Right ventricle myocardium inferior (tissue), 1 donor: ENCODE data around the gene BMPER. TPM values are rescaled to one million over a fixed set of nuclear protein-coding genes. Genes with fewer than 3 reads are reported as not detected.
A peak's percentile ranks its signal among the peaks of the same experiment; 100 is the strongest.

ENCODE experiments used
- ATAC-seq: fragments of 200-7000 bp; cut with Tn5 transposase; one replicate; pipeline ENCODE4 v1.9.1; 2020; ENCODE audit warnings: mild to moderate bottlenecking, moderate library complexity
- DNase-seq: peaks from one replicate; pipeline ENCODE4 v3.0.0; 2021; ENCODE audit errors: missing footprints
- intact Hi-C: fragments of 100-400 bp; cut with DNase I; formaldehyde crosslinking; loops from one replicate; pipeline ENCODE4 v1.11.0; 2022
- total RNA-seq: library from RNA; stranded (reverse); fragmentation: NEBNext Ultra II Directional; extraction: Animal tissue kit (Norgen Biotek cat#: 25700); gene quantifications from one replicate; pipeline ENCODE4 v1.2.1, GENCODE V29; 2021
- donor health status: DM: no; HTN: yes; CAD: no; lungs with severe emphysema.

BMPER gene
- total RNA-seq, 1 donor from 2014 or later, result 2.5 TPM

GRCh38 chr7:33886149-33886623 lies 19.2 kb upstream of the BMPER start:
- ATAC-seq, result no peak
- intact Hi-C loops, result no loop called here
- DNase-seq, result no peak

DNA sequence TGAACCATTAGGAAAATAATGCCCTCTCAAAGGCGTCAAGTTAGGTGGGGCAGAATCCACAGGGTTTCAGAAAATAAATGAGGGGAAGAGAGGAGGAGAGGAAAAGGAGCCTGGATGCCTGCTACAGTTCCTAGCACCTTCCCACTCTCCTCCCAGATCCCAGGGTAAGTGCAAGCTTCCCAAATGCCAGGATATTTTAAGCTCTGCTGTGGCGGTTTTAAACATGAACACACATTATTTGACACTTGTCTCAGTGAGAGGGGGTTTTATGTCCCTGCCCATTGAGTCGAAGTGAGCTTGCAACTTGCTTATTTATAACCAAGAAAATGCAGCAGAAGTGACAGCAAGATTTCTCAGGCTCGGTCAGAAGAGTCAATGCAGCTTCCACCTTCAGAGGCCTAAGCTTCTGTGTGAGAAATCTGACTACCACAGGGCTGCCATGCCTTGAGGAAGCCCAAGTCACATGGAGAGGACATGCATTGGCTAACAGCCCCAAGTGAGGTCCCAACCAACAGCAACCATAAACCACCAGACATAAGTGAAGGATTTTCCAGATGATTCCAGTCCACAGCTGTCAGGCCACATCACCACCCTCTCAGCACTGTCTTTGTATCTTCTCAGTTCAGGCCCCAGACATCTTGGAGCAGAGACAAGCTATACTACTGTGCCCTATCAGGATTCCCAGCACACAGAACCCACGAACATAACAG lies 17.9 kb upstream of the BMPER start:
- intact Hi-C loops, result no loop called here
- ATAC-seq (no peak), DNase-seq (no peak)

GRCh38 chr7:33888166-33888565 lies 17.2 kb upstream of the BMPER start:
- ATAC-seq (no peak), DNase-seq (no peak)
- intact Hi-C loops, result no loop called here

DNA sequence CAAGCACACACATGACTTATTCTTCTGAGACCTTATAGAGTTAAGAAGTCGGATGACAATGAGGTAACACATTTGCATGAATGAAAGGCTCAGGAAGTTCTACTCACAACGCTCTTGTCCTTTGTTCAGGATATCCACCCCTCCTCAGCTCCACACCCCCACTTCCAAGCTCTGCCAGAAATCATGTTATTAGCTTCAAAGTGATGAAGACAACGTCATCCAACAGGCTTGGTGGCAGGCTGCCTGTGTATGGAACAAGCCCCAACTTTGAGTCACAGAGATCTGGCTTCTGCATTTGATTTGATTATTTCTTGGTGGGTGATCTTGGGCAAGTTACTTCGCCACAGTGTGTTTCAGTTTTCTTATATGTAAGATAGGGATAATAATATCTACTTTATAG lies 12.4 kb upstream of the BMPER start:
- intact Hi-C loops, result loop anchor here (2.0 kb wide), 1 partner anchor 434 kb away; no protein-coding TSS in a partner anchor
- peak; percentile 58 for ATAC-seq

GRCh38 chr7:33893377-33893776 lies 12.0 kb upstream of the BMPER start:
- ATAC-seq (no peak), DNase-seq (no peak)
- intact Hi-C loops, result loop anchor here (2.0 kb wide), 1 partner anchor 435 kb away; no protein-coding TSS in a partner anchor

More for the DNA sequence above, 12.4 kb upstream of the BMPER start:
- DNase-seq, result no peak

DNA sequence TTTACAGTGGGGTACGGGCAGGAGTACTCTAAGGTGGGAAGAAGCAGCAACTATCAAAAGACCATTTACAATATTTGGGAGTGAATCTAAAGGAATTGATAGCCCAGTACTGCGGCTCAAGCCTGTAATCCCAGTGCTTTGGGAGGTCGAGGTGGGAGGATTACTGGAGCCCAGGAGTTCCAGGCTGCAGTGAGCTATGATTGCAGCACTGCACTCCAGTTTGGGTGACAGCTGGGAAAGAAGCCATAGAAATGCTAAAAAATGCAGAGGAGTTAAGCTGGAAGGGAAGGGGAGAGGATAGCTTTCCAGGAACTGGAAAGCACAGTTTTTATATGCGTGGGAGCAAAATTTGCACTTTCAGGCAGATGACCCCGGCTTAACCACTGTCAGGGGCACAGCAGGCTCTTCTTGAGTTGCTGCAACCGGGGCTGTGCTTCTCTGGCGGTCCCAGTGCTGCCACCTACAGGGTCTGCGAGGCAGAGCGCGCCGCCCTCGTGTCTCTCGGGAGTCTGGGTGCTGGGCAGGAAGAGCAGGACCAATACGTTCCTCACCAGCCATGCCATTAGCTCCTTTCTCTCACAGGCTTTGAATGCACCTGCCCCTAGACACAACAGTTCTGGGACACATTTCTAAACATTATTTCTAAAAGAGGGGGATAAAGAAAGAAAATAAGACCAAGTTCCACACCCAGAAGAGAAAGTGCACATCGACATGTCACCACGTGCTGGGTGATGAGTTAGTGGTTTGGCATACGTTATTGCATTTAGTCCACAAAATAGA lies 10.1 kb upstream of the BMPER start:
- ATAC-seq, result peak; percentile 90
- peak; percentile 90 for DNase-seq
- intact Hi-C loops, result loop anchor here (2.0 kb wide), 2 partner anchors 138 to 176 kb away; no protein-coding TSS in a partner anchor

DNA sequence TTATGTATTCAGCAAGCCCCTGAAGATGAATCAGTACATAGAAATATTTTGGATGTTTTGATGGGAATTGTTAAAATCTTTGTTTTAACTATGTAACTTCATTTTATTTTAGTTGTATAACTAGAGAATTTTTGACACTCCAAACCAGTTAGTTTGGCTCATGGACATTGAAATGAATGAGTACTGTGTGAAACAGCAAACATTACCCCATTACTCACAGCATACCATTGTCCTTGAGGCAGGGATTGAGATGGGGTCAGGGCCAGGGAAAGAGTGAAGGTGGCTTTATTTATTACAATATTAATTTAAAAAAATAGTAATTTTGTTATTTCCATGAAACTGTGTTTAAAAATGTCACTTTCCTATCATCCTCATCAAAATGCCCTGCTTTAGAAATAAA lies 4.8 kb upstream of the BMPER start:
- intact Hi-C loops, result no loop called here
- ATAC-seq (no peak), DNase-seq (no peak)

DNA sequence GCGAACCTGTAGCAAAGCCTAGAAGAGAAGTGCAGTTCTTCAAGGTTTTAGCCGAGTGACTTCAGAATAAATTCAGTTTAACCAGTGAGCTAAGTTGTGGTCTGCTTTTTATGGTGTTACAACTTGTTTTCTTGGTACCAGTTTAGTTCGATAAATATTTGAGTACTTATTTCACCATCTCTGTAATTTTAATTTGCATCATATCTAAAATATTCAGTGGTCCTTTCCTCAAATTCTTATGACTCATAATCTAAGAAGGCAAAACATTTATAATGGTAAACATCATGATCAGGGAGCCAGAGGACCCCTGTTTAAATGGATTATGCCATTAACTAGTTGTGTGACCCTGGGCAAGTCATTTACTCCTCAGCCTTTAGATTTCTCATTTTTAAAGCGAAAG lies 4.1 kb upstream of the BMPER start:
- intact Hi-C loops, result no loop called here
- no peak for DNase-seq
- no peak for ATAC-seq

DNA sequence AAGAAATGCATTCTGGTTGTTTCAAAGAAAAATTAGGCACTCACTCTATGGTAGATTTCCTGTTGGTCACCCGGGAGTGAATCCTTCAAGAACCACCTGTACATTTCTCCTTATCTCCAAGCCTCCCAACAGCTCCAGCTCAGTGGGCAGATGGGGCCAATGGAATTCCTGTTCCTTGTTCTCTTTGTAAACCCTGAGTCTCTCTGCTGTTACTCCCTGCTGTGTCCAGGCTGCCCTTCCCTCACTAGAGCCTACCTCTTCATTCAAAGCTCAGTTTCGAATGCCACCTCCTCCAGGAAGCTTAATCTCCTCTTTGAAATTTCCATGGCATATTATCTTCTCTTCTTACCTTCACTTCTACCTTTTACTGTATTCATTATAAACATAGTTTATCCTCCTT lies 3.5 kb upstream of the BMPER start:
- DNase-seq, result no peak
- intact Hi-C loops, result no loop called here

DNA sequence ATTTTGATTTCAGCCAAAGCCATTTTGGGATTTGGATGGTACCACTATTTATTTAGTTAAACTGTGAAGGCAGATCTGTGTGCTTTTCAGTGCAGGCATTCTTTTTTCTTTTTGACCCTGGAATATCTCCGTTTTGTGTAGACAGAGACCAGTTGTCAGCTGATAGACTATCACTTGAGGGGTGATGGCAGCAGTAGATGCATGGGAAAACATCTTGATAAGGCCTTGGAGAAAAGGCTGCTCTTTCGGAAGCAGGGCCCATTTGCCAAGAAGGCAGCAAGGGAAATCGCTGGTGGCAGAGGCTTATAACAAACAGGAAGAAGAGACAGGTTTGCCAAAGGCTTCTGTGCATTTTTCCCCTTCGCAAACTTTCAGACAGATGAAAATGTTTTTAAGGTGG lies 2.6 kb upstream of the BMPER start:
- ATAC-seq (no peak), DNase-seq (no peak)
- intact Hi-C loops, result no loop called here

More for the DNA sequence above, 3.5 kb upstream of the BMPER start:
- ATAC-seq, result no peak

DNA sequence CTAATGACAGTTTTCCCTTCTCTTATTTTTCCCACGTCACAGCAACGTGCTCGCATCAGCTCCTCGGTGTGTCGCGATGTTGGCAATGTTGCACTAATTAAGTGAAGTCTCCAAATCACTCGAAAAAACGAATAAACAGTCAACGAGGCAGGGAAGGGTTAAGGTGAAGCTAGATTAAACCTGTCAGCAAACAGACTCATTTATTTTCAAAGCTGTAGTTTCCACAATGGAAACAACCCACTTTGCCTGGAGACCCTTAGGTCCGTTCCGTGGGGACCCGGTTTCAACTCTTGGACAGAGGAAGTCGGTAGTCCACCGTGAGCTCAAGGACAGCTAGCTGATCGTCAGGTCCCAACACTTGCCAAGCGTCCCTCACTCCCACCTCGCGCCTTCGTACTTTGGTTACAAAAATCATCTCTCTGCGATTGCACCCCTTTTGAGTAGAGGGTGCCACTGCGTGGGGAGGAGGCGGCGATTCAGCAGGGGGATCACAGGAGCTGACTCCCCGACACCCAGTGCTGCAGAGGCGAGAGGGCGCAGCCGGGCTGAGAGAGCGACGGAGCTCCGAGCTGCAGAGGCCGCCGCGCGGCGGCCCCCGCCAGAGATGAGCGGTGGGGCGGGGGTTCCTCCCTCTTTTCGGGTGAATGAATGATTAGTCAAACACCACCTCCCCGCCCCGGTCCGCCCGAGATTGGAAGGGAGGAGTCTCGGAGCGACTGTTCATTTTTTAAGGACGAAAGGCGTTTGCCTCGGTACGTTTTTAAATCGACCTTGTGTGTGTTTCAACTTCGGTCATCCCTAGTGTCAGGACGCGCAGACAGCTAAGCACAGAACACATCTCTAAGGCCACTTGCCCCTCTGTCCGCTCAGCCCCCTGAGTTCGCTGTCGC lies 1.3 kb upstream of the BMPER start:
- ATAC-seq, result peak; percentile 75
- no peak for DNase-seq
- intact Hi-C loops, result no loop called here

GRCh38 chr7:33904681-33905388 lies 504 bp upstream of the BMPER start:
- intact Hi-C loops, result no loop called here
- ATAC-seq (peak; percentile 84), DNase-seq (no peak)

- no peak for DNase-seq
- no peak for ATAC-seq
- intact Hi-C loops, result no loop called here
Measured at GRCh38 chr7:33906697-33907096, 1.4 kb downstream of the BMPER start.

GRCh38 chr7:33907625-33908024 lies 2.3 kb downstream of the BMPER start:
- DNase-seq (no peak), ATAC-seq (no peak)
- intact Hi-C loops, result no loop called here

DNA sequence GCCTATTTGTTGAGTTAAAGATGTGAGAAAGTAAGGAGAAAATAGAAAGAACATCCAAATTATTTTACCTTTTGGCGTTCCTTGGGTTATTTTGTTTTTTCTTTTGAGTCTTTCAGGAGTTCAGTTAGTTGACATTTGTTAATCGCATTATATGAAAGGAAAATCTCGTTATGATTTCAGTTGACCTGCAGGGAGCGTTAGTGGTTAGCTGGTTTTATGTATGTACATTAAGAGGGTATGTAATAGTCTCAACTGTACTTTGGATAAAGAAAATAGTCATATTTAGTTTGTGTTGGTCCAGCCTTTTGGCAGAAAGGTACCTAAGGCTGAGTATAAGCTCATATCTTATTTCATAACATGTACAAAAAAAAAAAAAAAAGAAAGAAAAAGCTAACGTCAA lies 4.0 kb downstream of the BMPER start:
- ATAC-seq (no peak), DNase-seq (no peak)
- intact Hi-C loops, result no loop called here

DNA sequence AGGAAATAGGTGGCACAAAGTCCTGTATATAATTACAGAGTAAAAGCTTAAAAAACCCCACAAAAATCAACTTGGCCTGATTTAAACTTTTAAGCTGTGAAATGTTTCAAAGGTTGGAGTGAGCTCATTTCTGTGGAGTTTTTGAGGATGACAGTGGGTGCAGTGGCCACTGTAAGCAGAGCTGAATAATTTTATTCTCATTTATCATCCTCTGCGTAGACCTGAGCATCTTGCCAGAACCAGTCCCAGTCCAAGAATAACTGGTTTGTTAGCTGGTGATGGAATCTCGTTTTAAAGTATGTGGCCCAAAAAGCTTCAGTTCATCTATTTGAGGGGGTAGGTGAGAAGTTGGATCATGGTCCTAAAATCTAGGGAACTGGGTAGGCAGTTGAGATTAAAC lies 4.4 kb downstream of the BMPER start:
- no peak for DNase-seq
- ATAC-seq, result no peak
- intact Hi-C loops, result no loop called here

DNA sequence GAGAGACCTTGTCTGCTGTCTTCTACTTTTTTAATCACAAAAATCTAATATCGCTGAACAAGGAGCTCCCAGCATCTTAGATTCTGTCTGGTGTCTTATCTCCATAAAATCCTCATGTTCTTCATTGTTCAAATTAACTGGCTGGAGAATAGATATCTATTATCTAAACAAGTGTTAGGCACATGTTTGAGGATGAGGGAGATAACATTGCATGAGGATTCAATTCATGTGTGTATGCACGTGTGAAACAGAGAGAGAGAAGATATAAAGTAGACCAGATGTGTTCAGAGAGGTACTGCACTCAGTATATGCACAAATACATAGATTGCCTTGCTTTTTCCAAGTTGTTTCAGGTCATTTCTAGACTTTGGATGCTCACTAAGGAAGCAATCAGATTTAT lies 5.4 kb downstream of the BMPER start:
- DNase-seq (no peak), ATAC-seq (no peak)
- intact Hi-C loops, result no loop called here

GRCh38 chr7:33916357-33917081 lies 11.2 kb downstream of the BMPER start:
- ATAC-seq, result peak; percentile 14
- DNase-seq, result no peak
- intact Hi-C loops, result no loop called here
